B cell (primary cell): Measurements from ENCODE around the gene GGACT.

ENCODE experiments used
- EZH2 ChIP-seq: IDR thresholded peaks from 2 replicates; pipeline ENCODE4 v1.6.1; 2012; ENCODE audit warnings: borderline replicate concordance, low read depth, mild to moderate bottlenecking, moderate library complexity, low read length; ENCODE audit not compliant: insufficient read depth, poor library complexity, severe bottlenecking
- TF ChIP-seq, protein P1 (sequence below): fragments of 200-600 bp; IDR thresholded peaks from one replicate; pipeline ENCODE4 v1.8.0; 2022; ENCODE audit warnings: antibody characterized with exemption, mild to moderate bottlenecking

DNA sequence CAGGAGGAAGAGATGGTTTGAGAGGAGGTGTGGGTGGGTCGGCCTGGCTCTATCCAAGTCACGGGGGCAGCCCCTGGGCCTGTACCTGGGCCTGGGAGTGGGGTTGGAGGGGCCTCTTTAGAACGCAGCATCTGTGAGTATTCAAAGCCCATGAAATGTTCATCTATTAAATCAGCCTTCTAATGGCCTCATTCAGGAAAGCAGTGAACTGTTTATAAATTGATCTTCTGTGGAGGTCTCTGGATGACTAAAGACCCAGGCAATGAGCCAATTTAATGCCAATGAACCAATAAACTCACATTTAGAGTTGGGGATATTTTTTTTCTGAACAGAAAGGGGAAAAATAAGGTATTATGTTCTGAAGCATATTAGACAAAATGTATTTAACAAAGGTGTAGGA lies 19.9 kb upstream of the GGACT start:
- TF ChIP-seq, protein P1, sequence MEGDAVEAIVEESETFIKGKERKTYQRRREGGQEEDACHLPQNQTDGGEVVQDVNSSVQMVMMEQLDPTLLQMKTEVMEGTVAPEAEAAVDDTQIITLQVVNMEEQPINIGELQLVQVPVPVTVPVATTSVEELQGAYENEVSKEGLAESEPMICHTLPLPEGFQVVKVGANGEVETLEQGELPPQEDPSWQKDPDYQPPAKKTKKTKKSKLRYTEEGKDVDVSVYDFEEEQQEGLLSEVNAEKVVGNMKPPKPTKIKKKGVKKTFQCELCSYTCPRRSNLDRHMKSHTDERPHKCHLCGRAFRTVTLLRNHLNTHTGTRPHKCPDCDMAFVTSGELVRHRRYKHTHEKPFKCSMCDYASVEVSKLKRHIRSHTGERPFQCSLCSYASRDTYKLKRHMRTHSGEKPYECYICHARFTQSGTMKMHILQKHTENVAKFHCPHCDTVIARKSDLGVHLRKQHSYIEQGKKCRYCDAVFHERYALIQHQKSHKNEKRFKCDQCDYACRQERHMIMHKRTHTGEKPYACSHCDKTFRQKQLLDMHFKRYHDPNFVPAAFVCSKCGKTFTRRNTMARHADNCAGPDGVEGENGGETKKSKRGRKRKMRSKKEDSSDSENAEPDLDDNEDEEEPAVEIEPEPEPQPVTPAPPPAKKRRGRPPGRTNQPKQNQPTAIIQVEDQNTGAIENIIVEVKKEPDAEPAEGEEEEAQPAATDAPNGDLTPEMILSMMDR = no peak
- TF ChIP-seq EZH2 = no peak
